Measurements from ENCODE around the gene KBTBD3.
A peak's percentile ranks its signal among the peaks of the same experiment; 100 is the strongest.

The KBTBD3 gene

DNA sequence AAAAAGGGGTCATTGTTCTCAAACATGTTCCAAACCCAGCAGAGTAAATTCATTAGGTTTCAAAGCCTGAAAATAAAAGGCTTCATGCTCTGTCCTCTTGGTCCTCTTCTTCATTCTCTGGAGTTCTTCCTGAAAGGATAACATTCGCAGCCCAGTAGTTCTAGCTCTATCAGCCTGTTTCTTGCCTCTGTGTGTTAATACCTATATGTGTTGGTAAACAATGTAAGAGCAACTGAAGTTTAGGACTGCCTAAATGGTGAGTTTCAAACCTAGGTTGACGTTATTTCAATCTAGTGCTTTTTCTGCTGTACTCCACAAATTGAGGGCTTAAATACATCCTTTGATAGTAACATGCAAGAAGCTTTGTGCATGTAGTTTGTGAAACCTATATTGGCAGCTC, 9.7 kb upstream of the KBTBD3 start:
- no peak for DNase-seq (ENCODE audit: extremely low spot score)
- ChIA-PET CTCF (interaction anchor here (0.6 to 1.6 kb wide), 4 partner anchors 10 to 1710 kb away, joined by 4 to 5 read pairs (median 4); partner anchors contain the start of genes AASDHPPT and KBTBD3), POLR2A (interaction anchor here (1.1 kb wide), 1 partner anchor 10 kb away, joined by 7 read pairs; the partner anchor contains the start of genes AASDHPPT and KBTBD3)
- no peak for TF ChIP-seq SUZ12 (IDR thresholded peaks at IDR 0.05)
- no peak for TF ChIP-seq TARDBP (IDR thresholded peaks at IDR 0.05)
- no peak for TF ChIP-seq FOXK2 (IDR thresholded peaks at IDR 0.05)
- TF ChIP-seq, protein P1, sequence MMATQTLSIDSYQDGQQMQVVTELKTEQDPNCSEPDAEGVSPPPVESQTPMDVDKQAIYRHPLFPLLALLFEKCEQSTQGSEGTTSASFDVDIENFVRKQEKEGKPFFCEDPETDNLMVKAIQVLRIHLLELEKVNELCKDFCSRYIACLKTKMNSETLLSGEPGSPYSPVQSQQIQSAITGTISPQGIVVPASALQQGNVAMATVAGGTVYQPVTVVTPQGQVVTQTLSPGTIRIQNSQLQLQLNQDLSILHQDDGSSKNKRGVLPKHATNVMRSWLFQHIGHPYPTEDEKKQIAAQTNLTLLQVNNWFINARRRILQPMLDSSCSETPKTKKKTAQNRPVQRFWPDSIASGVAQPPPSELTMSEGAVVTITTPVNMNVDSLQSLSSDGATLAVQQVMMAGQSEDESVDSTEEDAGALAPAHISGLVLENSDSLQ (IDR thresholded peaks at IDR 0.05), result no peak
- TF ChIP-seq FOXM1 (IDR thresholded peaks at IDR 0.05; ENCODE audit: borderline replicate concordance), result no peak
- no peak for TF ChIP-seq HDGF (IDR thresholded peaks at IDR 0.05; ENCODE audit: borderline replicate concordance)

DNA sequence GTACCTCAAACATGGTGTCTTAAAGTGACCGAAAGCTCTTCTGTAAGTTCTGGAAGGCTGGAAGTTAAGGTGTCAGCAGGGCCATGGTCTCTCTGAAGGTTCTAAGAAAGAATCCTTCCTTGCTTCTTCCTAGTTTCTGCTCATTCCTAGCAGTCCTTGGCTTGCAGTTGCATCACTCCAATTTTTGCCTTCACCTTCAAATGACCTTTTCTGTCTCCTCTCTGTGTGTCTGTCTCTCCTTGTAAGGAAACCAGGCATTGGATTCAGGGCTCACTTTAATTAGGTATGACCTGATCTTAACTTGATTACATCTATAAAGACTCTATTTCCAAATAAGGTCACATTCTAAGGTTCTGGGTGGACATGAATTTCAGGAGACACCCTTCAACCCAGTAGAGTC, 9.0 kb upstream of the KBTBD3 start:
- no peak for DNase-seq (ENCODE audit: extremely low spot score)

DNA sequence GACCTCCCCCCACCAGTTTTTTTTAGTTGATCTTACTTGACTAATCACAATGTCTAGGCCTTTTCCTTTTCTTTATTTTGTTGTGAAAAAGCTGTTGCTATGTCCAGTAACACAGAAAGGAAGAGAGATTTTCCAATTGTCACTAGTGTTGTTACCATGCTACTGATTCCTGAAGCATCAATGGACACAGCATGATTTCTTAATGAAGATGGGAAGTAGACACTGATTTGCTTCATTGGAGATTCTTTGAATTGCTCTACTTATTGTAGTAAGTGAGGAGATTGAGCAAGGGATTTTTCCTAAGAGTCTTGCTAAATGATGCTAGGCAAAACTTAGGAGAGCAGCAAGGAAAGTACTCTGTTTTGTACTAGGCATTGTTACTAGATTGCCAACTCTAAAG, 4.9 kb upstream of the KBTBD3 start:
- TF ChIP-seq, protein P1 (IDR thresholded peaks at IDR 0.05), result no peak
- no peak for TF ChIP-seq SP1 (IDR thresholded peaks at IDR 0.05)
- TF ChIP-seq NFRKB (IDR thresholded peaks at IDR 0.05), result no peak
- TF ChIP-seq ZNF384 (IDR thresholded peaks at IDR 0.05), result no peak
- TF ChIP-seq ARNT (IDR thresholded peaks at IDR 0.05), result no peak
- no peak for TF ChIP-seq LEF1 (IDR thresholded peaks at IDR 0.05; ENCODE audit: borderline replicate concordance)
- no peak for TF ChIP-seq BHLHE40 (IDR thresholded peaks at IDR 0.05; ENCODE audit: borderline replicate concordance)
- TF ChIP-seq FOXK2 (IDR thresholded peaks at IDR 0.05), result no peak
- no peak for TF ChIP-seq FOXA1 (IDR thresholded peaks at IDR 0.05)
- no peak for TF ChIP-seq TARDBP (IDR thresholded peaks at IDR 0.05)
- TF ChIP-seq CTBP1 (IDR thresholded peaks at IDR 0.05; ENCODE audit: borderline replicate concordance), result no peak
- TF ChIP-seq L3MBTL2 (conservative IDR thresholded peaks at IDR 0.05), result no peak
- no peak for TF ChIP-seq FOXM1 (IDR thresholded peaks at IDR 0.05; ENCODE audit: borderline replicate concordance)
- TF ChIP-seq HDGF (IDR thresholded peaks at IDR 0.05; ENCODE audit: borderline replicate concordance), result no peak
- TF ChIP-seq SUZ12 (IDR thresholded peaks at IDR 0.05), result no peak
- no peak for TF ChIP-seq ELF4 (IDR thresholded peaks at IDR 0.05)
- POLR2A ChIA-PET, result no interaction called here
- no peak for DNase-seq (ENCODE audit: extremely low spot score)
- CTCF ChIA-PET, result no interaction called here

More for the DNA sequence above, 9.0 kb upstream of the KBTBD3 start:
- ChIA-PET POLR2A (no interaction called here), CTCF (interaction anchor here (0.6 kb wide), 2 partner anchors 233 to 1367 kb away, joined by 3 to 4 read pairs; no protein-coding TSS in a partner anchor)
- TF ChIP-seq SUZ12 (IDR thresholded peaks at IDR 0.05) (no peak), L3MBTL2 (conservative IDR thresholded peaks at IDR 0.05) (no peak), ELF4 (IDR thresholded peaks at IDR 0.05) (no peak), CTBP1 (IDR thresholded peaks at IDR 0.05; ENCODE audit: borderline replicate concordance) (no peak), HDGF (IDR thresholded peaks at IDR 0.05; ENCODE audit: borderline replicate concordance) (no peak), FOXK2 (IDR thresholded peaks at IDR 0.05) (no peak), SP1 (IDR thresholded peaks at IDR 0.05) (no peak), ARNT (IDR thresholded peaks at IDR 0.05) (no peak)

DNA sequence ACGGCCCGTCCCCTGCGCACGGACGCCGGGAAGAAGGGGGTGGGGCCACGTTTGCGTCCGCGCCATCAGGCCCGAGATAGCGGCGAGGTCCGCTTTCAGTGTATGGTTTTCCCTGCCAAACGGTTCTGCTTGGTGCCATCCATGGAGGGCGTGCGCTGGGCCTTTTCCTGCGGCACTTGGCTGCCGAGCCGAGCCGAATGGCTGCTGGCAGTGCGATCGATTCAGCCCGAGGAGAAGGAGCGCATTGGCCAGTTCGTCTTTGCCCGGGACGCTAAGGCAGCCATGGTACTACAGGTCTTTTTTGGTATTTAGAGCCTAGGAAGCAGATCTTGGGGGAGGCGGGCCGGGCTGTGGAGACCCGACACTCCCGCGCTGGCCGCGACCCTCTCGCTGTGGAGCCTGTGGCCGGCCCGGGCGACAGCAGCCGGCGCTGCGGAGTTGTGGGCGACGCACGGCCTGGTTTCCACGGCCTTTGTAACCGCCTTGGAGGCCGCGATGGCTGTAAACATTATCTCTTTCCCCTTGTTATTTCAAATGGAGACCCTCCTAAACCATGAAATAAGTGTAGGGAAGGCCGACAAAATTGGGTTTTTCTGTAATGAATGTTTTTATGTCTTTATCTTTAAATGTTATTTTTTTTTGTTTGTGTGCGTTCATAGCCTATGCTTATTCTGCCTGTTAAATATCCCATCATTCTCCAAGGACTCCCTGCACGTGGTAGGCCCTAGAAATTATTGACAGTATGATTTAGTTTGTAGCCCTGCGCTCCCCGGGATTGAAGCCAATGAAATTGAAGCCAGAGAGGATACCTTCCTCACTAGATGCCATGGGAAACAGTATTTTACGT, 685 bp upstream of the KBTBD3 start, which contains the start of gene AASDHPPT:
Gene AASDHPPT, plus strand, starts transcription at position 54 of the 847 bp plus-strand sequence. Its CDS starts 49 bp downstream, at position 103.
- ChIA-PET CTCF (interaction anchor here (1.2 kb wide), 1 partner anchor 9 kb away, joined by 5 read pairs; no protein-coding TSS in a partner anchor), POLR2A (interaction anchor here (0.8 to 1.2 kb wide), 3 partner anchors 9 to 144 kb away, joined by 3 to 7 read pairs (median 3); no protein-coding TSS in a partner anchor)
- TF ChIP-seq, protein P1 (IDR thresholded peaks at IDR 0.05), result peak; percentile 72
- TF ChIP-seq FOXK2 (IDR thresholded peaks at IDR 0.05), result no peak
- TF ChIP-seq HDGF (IDR thresholded peaks at IDR 0.05; ENCODE audit: borderline replicate concordance), result no peak
- peak; percentile 75 for TF ChIP-seq L3MBTL2 (conservative IDR thresholded peaks at IDR 0.05)
- no peak for TF ChIP-seq SUZ12 (IDR thresholded peaks at IDR 0.05)
- TF ChIP-seq FOXM1 (IDR thresholded peaks at IDR 0.05; ENCODE audit: borderline replicate concordance), result no peak
- TF ChIP-seq ARNT (IDR thresholded peaks at IDR 0.05), result no peak
- TF ChIP-seq SP1 (IDR thresholded peaks at IDR 0.05), result no peak
- no peak for TF ChIP-seq ELF4 (IDR thresholded peaks at IDR 0.05)
- DNase-seq (ENCODE audit: extremely low spot score), result peak; percentile 22

DNA sequence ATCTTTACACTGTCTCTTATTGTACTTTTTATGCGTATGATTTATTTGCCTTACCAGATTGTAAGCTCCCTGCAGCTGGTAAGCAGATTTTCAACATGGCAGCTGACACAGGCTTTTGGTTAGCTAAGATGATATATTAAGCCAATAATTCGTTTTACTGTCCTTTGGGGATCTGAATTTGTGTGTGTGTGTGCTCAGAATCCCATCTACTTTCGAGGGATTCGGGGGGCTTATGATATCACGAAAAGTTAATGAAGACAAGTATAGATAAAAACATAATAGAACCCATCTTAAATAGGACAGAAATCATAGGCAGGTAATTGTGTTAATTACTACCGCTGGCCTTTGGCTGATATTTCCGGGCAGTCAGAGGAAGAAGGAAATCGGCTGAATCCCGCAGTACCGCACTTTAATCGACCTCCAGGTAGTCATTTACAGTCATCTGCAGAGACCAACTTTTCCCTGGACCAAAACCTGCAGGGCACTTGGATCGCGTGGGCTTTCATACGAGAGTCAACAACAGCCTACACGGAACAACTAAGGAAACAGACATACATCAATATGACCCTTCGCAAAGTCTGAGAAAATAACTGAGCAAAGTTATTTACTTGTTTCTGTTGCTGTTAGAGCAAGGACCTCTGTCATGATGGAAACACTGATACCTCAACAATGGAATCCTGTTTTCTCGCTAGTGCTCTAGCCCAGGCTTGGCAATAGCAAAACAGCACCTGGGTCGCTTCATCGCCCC, 802 bp downstream of the KBTBD3 start:
- ChIA-PET CTCF (interaction anchor here (1.2 kb wide), 1 partner anchor 11 kb away, joined by 5 read pairs; no protein-coding TSS in a partner anchor), POLR2A (interaction anchor here (1.2 kb wide), 1 partner anchor 11 kb away, joined by 7 read pairs; no protein-coding TSS in a partner anchor)
- TF ChIP-seq, protein P1 (IDR thresholded peaks at IDR 0.05), result peak; percentile 50; the same call in 1 of the 2 replicates
- no peak for TF ChIP-seq CTBP1 (IDR thresholded peaks at IDR 0.05; ENCODE audit: borderline replicate concordance)
- TF ChIP-seq BHLHE40 (IDR thresholded peaks at IDR 0.05; ENCODE audit: borderline replicate concordance), result no peak
- DNase-seq (ENCODE audit: extremely low spot score), result peak; percentile 7
